ENCODE measurements around the gene BMP7. TPM values are rescaled to one million over a fixed set of nuclear protein-coding genes. Genes with fewer than 3 reads are reported as not detected.
A peak's percentile ranks its signal among the peaks of the same experiment; 100 is the strongest.

Gene BMP7
- total and polyA plus RNA-seq, 2 experiments from 2014 or later, result 15.9 to 22.8 TPM

GRCh38 chr20:57213291-57213690 lies 53.1 kb downstream of the BMP7 start:
- Histone ChIP-seq H4K20me1 (replicated peaks; ENCODE audit: insufficient read depth) (no peaks in the 10 kb centered on the region), H3F3A (replicated peaks; ENCODE audit: low read depth) (no peaks in the 10 kb centered on the region), H3K27ac (ENCODE audit: low read depth) (peak overlapping the region; percentile 39; the same call in 1 of the 2 replicates), H3K4me2 (no peak overlapping the region), H3K4me1 (ENCODE audit: insufficient read depth) (peaks cover 16% of the 10 kb centered on the region), H3K27me3 (ENCODE audit: insufficient read depth) (no peaks in the 10 kb centered on the region), H2AFZ (no peak overlapping the region), H3K79me2 (replicated peaks; ENCODE audit: insufficient read depth) (no peaks in the 10 kb centered on the region), H3K4me3 (no peak overlapping the region), H3K9me2 (ENCODE audit: insufficient read depth) (no peaks in the 10 kb centered on the region), H3K36me3 (ENCODE audit: insufficient read depth) (no peaks in the 10 kb centered on the region)
- Mint-ChIP-seq H3K27me3 (ENCODE audit: insufficient read depth, low read depth, poor library complexity) (peaks cover 6% of the 10 kb centered on the region), H3K4me1 (peaks cover 25% of the 10 kb centered on the region), H3K36me3 (ENCODE audit: low read depth) (no peaks in the 10 kb centered on the region; the same call in 2 of the 3 replicates), H3K9me3 (no peaks in the 10 kb centered on the region), H3K4me3 (no peak overlapping the region), H3K27ac (no peak overlapping the region)
- DNase-seq (ENCODE audit: low spot score) (no peak), ATAC-seq (no peak)
- TF ChIP-seq JUNB (IDR thresholded peaks at IDR 0.05; ENCODE audit: unreplicated experiment) (no peak), EZH2 (IDR thresholded peaks at IDR 0.05; ENCODE audit: low read depth, unreplicated experiment) (no peak), CTCF (conservative IDR thresholded peaks at IDR 0.05; ENCODE audit: low read depth in 2 of 2) (no peak), EZH2phosphoT487 (IDR thresholded peaks at IDR 0.05; ENCODE audit: unreplicated experiment) (no peak), CREB1 (CRISPR knock-in tag; IDR thresholded peaks at IDR 0.05; ENCODE audit: low read depth) (no peak), STAT1 (IDR thresholded peaks at IDR 0.05; ENCODE audit: unreplicated experiment) (no peak), ZNF462 (CRISPR knock-in tag; IDR thresholded peaks at IDR 0.05) (no peak), ZNF331 (CRISPR knock-in tag; IDR thresholded peaks at IDR 0.05; ENCODE audit: low read depth) (no peak), NANOG (IDR thresholded peaks at IDR 0.05; ENCODE audit: borderline replicate concordance) (no peak), POLR2AphosphoS5 (IDR thresholded peaks at IDR 0.05; ENCODE audit: low read depth) (no peak), ZNF114 (CRISPR knock-in tag; IDR thresholded peaks at IDR 0.05) (no peak)
- TF ChIP-seq, protein P1, sequence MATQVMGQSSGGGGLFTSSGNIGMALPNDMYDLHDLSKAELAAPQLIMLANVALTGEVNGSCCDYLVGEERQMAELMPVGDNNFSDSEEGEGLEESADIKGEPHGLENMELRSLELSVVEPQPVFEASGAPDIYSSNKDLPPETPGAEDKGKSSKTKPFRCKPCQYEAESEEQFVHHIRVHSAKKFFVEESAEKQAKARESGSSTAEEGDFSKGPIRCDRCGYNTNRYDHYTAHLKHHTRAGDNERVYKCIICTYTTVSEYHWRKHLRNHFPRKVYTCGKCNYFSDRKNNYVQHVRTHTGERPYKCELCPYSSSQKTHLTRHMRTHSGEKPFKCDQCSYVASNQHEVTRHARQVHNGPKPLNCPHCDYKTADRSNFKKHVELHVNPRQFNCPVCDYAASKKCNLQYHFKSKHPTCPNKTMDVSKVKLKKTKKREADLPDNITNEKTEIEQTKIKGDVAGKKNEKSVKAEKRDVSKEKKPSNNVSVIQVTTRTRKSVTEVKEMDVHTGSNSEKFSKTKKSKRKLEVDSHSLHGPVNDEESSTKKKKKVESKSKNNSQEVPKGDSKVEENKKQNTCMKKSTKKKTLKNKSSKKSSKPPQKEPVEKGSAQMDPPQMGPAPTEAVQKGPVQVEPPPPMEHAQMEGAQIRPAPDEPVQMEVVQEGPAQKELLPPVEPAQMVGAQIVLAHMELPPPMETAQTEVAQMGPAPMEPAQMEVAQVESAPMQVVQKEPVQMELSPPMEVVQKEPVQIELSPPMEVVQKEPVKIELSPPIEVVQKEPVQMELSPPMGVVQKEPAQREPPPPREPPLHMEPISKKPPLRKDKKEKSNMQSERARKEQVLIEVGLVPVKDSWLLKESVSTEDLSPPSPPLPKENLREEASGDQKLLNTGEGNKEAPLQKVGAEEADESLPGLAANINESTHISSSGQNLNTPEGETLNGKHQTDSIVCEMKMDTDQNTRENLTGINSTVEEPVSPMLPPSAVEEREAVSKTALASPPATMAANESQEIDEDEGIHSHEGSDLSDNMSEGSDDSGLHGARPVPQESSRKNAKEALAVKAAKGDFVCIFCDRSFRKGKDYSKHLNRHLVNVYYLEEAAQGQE (IDR thresholded peaks at IDR 0.05; ENCODE audit: unreplicated experiment), result no peak
- TF ChIP-seq, protein P2, sequence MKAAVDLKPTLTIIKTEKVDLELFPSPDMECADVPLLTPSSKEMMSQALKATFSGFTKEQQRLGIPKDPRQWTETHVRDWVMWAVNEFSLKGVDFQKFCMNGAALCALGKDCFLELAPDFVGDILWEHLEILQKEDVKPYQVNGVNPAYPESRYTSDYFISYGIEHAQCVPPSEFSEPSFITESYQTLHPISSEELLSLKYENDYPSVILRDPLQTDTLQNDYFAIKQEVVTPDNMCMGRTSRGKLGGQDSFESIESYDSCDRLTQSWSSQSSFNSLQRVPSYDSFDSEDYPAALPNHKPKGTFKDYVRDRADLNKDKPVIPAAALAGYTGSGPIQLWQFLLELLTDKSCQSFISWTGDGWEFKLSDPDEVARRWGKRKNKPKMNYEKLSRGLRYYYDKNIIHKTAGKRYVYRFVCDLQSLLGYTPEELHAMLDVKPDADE (IDR thresholded peaks at IDR 0.05), result no peak

All from GM23338 (cell line).